NCI-H2029 treated with DMSO at 0.1 percent for 48 hours (cell line): Measurements from ENCODE around the gene CACNA1H.

Source experiments
- DNase-seq: peaks from one replicate; lab custom pipeline; 2025; lab: John Stamatoyannopoulos, UW

The CACNA1H gene

DNA sequence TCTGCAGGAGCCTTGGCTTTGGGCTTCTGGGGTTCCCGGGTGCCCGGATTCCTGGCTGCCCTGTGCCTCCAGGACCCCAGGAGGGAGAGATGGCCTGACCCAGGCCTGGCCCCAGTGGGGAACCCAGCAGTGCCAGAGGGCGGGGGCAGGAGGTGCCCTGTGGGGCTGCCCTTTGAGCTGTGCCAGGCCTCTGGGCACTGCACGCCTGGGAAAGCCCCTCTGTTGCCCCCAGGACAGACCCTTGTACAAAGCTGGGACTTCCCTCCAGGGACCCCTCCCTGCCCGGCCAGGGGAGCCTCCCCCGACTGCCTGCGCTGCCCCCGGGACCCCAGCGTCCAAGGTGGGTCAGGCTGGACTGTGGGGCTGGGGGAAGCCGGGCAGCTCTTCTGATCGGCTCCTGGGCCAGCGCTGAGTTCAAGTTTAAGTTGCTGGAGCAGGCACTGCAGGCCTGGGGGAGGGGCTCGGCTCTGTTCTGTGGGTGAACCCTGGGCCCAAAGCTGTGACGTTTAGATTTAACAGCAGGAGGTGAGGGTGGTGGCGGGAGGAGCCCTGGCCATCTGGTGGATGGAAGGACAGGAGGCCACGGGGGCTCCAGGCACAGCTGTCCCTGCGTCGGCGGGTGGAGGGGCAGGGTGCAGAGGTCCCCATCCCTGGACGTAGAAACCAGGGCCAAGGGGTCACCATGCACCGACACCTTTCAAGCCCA lies 29.2 kb upstream of the CACNA1H start:
- no peak for DNase-seq

DNA sequence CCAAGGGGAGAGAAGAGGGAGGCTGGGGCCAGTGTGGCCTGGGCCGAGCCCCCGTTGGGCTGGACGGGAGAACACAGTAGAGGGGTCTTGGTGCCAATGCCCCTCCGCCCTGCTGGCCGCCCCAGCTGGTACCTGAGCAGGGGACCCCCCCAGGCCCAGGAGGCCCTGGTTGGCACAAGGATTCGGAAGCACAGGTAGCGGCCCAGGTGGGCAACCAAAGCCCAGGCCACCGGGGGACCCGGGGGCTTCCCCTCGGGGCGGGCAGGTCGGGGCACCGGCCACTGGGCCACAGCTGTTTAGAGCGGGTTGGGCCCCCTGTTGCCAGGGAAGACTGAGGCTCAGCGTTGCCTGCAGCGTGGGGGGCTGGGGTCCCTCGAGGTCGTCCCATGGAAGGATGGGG lies 28.6 kb upstream of the CACNA1H start:
- no peak for DNase-seq

DNA sequence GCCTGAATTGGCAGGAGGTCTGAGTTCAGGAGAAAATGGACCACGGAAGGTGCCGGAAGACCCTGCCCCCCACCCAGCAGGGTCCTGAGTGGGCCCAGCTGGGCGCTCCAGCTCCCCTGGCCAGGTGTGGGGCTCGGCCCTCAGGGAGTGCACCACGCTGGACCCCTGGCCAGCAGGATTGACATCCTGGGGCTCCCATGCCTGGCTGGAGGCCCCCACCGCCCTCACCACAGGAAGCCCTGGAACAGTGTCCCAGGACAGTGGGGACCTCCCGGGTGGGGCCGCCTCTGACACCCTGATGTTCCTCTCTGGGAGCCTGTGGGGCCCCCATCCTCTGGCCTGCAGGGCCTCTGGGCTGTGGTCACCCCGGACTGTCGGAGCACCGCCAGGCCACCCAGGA lies 28.1 kb upstream of the CACNA1H start:
- DNase-seq = no peak

DNA sequence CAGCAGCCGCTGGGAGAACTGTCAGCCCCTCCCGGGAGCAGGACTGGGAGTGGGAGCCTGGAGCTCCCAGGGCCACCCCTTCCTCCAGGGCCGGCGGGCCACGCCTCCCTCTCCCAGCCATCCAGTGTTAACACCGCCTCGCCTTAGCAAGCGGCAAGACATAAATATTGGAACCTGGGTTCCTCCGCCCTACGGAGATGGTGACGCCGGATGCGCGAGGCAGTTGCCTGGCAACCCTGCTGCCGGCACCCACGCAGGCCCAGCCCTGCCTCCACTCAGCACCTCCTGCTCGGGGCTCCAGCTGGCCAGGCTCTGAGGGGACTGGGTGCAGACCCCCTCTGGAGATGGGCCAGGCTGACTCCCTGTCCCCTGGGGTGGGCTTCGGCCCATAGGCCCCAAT lies 27.4 kb upstream of the CACNA1H start:
- no peak for DNase-seq

DNA sequence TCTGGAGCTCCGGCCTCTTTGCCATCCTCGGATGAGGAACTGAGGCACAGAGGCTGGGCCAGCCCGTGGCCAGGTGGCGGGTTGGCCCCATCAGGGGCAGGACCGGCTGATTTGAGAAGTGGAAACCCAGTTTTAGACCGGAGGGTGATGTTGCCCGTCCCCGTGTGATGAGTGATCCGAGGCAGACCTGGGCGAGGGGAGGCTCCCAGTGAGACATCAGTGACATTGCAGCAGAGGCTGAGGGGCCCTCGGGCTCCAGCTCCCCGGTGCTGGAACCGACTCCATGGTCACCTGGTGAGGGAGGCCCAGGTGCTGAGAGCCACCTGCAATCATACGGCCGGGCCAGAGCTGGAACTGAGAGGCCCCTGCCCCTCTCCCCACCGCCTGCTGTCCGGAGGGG lies 26.9 kb upstream of the CACNA1H start:
- no peak for DNase-seq

DNA sequence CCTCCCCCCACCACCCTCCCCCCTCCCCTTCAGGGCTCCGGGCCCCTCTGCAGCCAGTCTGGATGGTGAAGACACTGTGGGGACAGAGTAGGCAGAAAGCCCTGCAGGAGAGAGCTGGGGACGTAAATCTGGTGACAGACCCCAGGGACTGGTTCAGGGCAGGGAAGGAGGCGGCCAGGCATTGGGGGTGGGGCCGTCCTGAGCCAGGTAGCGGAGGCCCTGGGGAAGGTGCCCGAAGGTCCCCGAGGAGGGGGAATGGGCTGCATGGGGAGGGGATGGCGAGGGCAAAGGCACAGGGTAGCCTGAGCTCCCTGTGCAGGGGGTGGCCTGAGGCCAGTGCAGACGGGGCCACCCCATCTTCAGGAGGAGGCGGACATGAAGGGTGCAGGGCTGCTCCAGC lies 26.3 kb upstream of the CACNA1H start:
- no peak for DNase-seq

DNA sequence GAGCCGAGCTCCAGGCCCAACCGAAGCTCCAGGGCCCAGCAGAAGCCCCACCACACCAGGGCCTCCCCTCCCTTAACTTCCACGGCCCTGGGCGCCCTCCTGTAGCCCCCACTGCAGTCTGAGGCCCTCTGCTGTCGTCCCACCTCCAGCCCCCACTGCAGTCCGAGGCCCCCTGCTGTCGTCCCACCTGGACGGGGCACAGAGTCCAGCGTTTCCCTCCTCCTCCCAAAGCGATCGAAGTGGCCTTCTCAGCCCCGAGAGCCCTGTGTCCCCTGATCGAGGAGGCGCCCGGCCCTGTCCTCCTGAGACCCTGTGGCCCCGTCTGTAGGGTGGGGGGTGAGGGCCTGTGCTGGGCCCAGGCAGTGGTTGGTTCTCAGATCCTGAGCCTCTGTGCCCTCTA lies 25.8 kb upstream of the CACNA1H start:
- DNase-seq = no peak

DNA sequence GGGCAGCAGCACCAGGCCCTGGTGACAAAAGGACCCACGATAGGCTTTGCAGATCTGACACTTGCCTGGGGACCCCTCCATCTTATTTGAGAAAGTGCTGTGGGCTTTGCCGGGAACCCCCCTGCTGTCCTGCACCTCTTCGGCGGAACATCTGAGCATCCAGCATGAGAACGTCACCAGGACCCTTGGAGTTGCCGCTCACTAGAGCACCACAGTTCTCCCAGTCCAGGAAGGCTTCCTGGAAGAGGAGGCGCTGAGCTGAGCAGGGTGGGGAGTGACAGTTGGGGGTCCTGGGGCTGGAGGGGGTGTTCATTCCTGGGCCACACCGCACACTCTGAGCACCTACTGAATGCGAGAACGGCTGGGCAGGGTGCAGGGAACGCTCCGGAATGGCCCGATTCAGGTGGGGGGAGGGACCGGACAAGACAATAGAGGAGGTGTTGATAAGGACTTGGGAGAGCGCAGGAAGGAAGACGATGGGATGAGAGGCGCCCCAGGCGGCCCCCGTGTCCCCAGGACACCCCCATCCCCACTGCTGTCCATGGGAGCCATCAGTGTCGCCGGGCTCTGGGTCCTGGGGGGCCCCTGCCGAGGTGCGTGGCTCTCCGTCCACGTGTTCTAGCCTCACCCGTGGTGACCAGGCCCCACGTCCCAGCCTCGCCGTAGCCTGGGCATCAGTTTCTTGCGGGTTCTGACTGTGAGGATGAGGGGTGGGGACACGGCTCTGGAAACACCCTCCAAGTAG lies 24.8 kb upstream of the CACNA1H start:
- no peak for DNase-seq

DNA sequence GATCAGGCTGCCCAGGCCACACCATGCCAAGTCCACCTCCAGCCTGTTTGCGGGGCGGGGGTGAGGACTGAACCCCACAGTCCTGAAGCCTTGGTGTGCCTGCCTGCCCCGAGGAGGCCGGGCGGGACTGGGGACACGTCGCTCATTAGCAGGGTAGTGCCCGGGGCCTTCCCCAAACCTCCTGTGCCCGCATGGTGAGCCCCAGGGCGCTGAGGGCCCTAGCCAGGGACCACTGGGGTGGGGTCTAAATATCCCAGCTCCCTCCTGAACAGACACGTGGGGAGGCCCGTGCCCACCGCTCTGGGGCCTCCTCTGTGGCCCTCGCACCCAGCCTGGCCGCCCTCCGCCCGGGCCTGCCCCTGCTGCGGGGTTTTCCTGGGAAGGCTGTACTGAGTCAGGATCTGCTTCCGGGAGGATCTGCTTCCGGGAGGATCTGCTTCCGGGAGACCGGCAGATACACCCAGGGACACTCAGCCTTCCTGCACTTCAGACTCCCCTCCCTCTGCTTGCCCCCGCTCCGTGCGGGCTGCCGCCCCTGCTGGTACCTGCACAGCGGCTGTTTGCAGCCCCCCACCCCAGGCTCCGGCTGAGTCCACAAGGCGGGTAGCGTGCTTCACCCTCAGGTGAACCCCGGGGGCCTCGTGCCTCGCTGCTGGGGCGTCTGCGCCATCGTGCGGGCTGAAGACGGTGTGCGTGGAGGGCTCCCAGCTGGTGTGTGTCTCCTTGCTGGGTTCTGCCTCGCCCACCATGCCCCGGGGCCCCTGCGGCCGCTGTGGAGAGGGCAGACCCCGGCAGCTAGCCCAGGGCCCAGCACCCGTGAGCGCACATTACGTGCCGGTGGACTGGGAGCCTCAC lies 23.6 kb upstream of the CACNA1H start:
- DNase-seq = no peak

DNA sequence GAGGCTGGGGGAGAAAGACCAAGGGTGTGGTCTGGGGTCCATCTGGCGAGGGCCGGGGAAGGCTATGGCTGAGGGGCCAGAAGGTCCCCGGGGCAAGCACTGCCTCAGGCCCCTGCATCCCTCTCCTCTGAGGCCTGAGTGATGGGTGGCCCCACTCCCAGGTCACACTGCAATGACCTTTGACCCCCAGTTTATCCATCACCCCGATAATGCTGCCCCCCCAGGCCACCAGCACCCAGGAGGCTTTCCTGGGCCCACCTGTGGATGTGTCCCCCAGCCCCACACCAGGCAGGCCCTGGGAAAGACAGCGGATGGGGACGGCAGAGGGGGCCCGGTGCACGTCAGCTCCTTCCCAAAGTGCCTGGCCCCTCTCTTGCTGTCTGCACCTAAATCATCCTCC lies 22.5 kb upstream of the CACNA1H start:
- DNase-seq = no peak

DNA sequence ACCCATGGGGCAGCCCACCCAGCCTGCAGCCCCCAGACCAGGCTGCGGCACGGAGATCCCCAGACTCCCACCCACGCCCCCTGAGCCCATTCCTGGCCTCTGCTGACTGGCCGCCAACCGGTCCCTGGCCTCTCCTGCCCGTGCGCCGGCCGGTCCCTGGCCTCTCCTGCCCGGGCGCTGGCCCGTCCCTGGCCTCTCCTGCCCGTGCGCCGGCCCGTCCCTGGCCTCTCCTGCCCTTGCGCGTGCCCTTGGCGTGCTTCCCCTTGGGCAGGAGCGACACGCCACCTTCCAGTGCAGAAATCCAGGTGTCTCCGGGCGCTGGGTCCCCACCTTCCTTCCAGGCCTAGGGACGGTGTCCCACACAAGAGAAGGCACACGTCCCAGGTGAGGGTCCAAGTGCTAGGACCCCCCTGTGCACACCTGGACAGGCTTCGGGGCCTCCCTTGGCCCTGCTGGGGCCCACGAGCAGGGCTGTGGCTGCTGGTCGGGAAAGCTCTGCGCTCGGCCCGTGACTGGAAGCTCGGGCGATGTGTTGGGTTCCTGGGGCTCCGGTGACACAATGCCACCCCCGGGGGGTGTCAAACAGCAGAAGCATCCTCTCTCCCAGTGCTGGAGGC lies 21.4 kb upstream of the CACNA1H start:
- DNase-seq = no peak

DNA sequence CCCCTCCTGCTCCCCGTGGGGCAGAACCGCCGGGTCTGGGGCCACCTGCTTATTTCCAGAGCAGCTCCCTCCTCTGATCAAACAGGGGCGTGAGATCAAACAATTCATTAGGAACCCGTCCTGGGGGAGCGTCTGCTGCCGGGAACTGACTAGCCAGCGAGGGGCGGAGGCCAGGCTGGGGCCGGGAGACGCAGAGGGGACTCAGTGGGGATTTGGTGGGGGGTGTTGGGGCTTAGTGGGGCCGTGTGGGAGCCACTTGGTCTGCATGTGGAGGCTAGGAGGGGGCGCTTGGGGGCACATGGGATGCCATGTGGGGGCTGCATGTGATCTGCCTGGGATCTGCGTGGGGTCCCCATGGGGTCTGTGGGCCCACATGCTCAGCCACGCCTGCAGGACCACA lies 20.5 kb upstream of the CACNA1H start:
- DNase-seq = no peak

DNA sequence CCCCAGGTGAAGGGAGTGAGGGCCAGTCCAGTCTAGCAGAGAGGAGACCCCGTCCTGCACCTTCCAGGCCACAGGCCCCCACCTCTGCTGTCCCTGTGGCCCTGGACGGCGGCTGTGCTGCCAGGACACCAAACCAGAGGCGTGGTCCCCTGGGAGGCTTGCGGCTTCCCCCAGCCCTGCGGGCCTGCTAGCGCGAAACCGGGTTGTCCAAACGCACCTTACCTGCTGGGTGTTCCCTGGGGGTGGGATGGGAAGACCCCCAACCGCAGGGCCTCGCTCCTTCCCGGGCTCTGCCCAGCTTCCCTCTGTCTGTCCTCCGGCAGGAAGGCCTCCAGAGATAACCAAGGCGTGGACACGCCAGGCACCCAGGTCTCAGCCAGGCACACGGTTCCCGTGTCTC lies 19.6 kb upstream of the CACNA1H start:
- no peak for DNase-seq

DNA sequence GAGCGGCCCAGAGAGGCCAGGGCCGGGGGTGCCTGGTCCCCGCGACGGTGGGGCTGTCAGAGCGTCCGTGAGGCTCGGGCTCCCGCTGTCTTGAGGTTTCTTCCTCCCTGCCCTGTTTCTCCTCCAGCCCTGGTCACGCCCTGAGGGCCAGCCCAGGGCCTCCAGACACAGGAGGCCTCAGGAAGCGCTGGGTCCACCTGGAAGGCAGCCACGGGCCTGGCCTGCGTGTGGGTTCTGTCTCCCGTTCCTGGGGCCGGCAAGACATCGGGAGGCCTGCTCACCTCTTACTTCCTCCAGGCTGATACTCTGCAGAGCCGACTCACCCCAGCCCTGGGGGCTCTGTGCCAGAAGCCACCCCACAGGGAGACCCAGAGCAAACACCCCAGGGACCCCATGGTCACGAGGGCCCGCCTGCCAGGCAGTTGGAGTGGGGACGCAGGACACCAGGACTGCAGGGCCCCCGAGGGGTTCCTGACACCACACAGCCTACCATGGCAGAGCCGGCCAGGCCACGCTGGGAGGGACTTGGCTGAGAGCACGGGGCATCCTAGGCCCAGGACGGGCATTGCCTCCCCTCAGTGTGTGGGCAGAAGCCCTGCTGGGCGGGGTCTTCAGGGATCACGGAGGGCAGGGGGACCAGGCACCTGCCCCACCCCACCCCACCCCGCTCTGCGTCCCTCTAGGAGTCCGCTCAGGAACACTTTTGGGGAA lies 18.9 kb upstream of the CACNA1H start:
- no peak for DNase-seq

DNA sequence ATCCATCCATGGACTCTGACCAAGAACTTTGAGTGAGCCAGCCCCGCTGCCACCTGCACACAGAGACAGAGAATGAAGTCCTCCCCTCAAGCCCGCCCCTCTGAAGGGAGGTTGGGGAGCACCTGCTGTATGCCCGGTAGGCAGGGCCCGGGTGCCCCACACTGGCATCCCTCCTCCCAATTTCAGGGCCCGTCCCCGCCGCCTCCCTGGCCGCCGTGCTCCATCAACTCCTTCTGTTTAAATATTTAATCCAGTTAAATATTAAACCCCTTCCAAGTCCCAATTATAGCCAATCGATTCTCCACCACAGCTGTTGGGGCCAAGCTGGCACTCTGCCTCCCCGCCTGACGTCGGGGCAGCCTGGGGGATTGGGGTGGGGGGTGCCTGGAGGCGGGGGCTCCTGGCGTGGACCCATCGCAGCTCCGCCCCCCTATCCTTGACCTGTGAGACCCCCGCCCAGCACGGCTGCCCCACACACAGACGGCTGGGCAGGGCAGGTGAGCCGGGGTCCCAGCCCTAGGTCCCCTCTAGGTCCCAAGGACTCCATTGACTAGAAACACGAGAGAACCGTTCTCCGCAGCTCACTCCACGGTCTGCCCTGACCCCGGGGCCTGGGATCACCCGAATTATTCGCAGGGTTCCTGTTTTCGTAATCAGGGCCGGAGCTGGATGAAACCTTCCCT lies 18.0 kb upstream of the CACNA1H start:
- DNase-seq = no peak

DNA sequence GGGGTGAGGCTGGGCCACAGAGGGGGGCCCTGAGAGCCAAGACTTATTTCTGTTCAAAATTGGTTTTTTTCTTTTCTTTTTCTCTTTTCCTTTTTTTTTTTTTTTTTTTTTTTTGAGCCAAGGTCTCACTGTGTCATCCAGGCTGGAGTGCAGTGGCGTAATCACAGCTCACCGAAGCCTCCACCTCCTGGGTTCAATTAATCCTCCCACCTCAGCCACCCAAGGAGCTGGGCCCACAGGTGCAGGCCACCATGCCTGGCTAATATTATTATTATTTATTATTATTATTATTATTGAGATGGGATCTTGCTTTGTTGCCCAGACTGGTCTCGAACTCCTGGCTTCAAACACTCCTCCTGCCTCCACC lies 17.5 kb upstream of the CACNA1H start:
- DNase-seq = no peak

DNA sequence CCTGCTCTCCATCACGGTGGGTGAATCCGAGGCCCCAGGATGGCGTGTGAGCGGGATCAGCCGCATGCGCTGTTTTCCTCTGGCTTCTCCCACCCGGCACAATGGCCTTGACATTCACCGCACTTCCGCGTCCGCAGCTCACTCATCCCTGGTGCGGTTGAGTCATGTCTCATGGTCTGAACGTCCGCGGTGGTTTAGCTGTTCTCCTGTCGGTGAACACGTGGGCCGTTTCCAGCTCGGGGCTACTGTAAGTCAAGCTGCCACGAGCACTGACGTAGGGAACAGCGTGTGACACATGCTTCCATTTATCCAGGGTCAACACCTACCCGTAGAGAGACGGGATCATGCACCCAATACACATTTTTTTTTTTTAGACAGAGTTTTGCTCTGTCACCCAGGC lies 15.3 kb upstream of the CACNA1H start:
- DNase-seq = no peak

DNA sequence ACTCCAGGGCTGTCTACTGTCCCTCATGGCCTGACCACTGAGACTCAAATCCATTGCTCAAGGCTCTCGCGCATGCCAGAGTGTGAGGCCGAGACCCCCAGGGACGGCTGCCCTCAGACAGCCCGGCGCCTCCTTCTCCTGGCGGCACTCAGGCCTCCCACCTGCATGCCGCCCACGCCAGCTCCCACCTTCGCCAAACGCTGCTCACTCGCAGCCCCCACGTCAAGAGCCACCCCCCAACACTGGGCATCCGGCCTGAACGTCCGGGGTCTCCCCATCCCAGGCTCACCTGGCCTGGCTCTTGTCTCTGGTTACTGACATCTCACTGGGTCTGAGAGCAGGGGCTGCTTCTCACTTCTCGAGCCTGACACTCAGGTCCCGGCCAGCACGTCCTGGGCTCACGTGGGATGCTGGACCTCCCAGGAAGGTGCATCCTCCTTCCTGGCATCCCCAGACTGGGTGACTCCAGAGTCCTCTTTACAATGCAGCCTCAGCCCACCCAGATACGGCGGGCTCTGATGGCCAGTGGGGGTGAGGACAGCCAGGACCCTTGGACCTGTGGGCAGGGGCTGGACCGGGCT lies 12.2 kb upstream of the CACNA1H start:
- no peak for DNase-seq

DNA sequence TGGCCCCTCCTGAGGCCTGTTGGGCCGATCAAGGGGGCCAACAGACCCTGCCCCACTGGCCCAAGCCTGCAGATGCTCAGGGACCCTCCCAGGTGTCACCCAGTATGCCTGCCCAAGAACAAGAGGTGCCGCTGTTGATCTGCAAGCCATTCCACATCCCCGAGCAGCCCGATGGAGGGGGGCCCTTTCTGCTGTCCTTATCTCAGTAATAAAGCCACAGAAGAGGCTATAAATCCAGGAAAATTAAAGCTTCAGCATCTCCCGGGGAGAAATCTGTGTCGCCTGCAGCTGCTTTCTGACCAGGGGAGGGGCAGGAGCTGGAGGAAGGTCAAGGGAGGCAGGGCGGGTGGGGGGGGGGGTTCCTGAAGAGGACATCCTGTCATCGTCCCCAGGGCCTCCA lies 11.7 kb upstream of the CACNA1H start:
- no peak for DNase-seq

DNA sequence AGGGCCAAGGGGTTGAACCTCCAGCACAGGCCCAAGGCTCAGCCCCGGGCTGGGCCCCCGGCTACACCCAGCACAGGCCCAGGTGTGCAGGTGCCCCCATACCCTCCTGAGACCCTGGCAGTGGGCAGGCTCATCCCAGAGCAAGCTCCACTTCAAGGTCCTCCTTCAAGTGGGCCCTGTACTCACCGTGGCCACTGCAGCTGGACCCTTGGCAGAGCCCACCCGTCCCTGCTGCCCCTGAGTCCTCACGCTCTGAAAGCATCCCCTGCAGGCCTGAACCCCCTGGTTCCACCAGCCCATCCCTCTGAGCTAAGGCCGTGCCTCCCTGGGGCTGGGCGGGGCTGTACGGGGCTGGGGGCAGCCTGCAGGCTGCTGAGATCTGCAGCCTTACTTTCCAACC lies 11.2 kb upstream of the CACNA1H start:
- no peak for DNase-seq

DNA sequence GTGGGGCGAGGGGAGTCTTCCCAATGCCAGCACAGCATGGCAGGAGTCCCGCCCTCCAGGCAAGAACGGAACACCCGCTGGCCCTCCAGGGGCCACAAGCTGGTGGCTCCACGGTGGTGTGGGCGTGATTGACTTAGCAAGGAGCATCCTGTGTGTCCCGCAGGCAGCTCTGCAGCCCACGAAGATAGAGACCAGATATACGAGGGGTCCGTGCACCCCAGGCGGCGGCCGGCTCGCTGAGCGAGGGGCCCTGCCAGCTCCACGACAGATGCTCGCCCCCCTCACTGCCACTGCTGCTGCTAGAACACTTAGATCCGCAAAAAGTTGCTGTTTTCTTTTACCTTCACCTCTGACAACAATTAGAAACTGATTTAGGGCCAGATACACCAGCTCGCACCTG lies 10.0 kb upstream of the CACNA1H start:
- DNase-seq = no peak
